Hepatic stellate cell (primary cell): ENCODE data around the gene M1AP.
"Not testable (repeated sequence)": the region's sequence is repeated elsewhere in the genome, so short reads cannot be mapped to it uniquely, and the experiment has no call there.

Source experiments
- DNase-seq: peaks from one replicate; pipeline ENCODE4 v3.0.0; 2011; ENCODE audit warnings: low spot score

The M1AP gene

GRCh38 chr2:74566076-74566753 lies 81.9 kb downstream of the M1AP start:
- DNase-seq = no peak

DNA sequence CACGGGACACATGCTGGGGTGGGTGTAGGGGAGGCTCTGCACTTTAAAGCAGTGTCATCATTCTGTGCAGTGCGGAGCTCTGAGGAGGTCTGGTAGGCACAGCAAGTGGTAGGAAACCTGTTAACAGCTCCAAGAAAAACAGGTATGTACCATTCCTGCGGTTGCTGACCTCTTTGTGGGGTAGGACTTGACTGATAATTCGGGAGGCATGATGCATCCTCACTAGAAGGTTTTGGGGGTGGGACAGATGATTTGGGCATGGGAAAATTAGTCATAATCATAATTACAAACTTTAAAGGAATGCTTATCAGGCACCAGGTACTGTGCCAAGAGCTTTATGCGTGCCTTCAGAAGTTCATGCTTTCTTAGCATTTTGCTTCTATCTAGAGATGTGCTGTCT lies 83.9 kb downstream of the M1AP start:
- DNase-seq = no peak

DNA sequence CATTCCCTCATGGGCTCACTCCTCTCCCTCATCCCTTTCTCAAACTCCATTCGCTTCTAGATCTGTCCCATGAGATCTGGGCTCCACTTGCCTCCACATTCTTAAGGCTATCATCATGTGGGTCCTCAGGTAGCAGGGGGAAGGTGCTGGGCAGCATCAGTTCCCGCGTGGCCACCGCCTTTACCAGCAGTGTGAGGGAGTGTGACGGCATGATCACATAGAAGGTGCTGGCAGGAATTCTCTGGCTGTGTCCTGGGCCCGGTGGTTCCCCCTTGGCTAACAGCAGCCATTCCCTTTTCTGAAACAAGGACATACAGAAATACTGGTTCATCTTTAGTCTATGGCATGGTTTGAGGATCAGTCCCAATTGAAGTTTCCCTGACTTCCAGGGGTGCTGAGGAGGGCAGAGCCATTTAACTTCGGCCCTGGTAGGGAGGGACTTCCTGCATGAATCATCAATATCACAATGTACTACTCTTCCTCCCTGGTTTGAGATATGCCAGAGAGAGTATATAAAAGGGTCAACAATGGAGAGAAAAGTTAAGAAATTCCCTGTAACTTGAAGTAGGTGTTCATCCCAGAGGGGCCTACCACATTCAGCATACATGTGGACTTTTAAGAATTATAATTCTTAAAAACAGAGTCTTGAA lies 85.9 kb downstream of the M1AP start:
- no peak for DNase-seq

DNA sequence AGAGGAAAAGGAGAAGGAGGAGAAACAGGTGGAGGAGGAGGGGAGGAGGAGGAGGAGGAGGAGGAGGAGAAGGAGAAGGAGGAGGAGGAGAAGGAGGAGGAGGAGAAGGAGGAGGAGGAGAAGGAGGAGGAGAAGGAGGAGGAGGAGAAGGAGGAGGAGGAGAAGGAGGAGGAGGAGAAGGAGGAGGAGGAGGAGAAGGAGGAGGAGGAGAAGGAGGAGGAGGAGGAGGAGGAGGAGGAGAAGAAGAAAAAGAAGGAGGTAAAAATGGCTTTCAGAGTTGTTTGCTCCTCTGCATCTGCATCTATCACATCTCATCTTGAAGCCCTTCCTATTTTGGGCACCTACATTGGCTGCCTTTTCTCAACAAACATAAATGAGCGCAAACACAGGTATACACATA lies 87.1 kb downstream of the M1AP start:
- DNase-seq = not testable (repeated sequence)

GRCh38 chr2:74560591-74560990 lies 87.5 kb downstream of the M1AP start:
- DNase-seq = no peak

- no peak for DNase-seq
Measured at GRCh38 chr2:74559912-74560311, 88.2 kb downstream of the M1AP start.

GRCh38 chr2:74558284-74559230 lies 89.6 kb downstream of the M1AP start:
- DNase-seq = no peak

GRCh38 chr2:74556831-74557370 lies 91.2 kb downstream of the M1AP start:
- DNase-seq = no peak

DNA sequence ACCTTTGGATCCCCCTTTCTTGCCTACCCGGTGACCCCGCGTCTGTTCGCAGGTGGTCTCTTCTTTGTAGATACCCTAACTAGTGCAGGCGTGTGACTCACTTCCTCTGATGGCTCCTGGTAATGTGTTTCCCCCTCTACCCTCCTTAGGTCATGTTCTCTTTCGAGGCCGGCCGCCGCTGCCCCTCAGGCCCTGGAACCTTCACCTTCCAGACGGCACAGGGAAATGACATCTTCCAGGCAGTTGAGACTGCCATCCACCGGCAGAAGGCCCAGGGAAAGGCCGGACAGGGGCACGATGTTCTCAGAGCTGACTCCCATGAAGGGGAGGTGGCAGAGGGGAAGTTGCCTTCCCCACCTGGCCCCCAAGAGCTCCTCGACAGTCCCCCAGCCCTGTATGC lies 92.0 kb downstream of the M1AP start:
- DNase-seq = no peak

GRCh38 chr2:74555610-74556103 lies 92.5 kb downstream of the M1AP start:
- no peak for DNase-seq

DNA sequence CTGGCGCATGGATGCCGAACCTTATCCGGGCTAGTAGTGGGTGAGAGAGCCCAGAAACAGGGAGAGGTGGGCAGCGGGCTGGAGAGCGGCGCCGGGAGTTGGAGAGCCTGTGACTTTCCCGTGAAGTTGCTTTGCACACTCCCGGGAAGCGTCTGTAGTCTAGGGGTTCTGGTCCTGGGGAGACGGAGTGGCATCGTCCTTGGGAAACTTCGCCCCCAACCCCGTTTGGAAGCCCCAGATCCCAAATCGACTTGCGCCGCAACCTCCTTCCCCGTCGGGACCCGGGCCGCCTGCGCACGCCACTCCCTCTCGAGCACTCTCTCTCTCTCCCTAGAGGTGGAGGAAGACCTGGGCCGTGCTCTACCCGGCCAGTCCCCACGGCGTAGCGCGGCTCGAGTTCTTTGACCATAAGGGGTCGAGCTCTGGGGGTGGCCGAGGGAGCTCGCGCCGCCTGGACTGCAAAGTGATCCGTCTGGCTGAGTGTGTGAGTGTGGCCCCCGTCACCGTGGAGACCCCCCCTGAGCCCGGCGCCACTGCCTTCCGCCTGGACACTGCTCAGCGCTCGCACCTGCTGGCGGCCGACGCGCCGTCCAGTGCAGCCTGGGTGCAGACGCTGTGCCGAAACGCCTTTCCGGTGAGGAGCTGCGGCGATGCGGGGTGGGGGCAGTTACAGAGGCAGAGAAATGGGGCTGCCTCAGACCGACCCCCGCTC lies 93.2 kb downstream of the M1AP start:
- peak; percentile 64 for DNase-seq

DNA sequence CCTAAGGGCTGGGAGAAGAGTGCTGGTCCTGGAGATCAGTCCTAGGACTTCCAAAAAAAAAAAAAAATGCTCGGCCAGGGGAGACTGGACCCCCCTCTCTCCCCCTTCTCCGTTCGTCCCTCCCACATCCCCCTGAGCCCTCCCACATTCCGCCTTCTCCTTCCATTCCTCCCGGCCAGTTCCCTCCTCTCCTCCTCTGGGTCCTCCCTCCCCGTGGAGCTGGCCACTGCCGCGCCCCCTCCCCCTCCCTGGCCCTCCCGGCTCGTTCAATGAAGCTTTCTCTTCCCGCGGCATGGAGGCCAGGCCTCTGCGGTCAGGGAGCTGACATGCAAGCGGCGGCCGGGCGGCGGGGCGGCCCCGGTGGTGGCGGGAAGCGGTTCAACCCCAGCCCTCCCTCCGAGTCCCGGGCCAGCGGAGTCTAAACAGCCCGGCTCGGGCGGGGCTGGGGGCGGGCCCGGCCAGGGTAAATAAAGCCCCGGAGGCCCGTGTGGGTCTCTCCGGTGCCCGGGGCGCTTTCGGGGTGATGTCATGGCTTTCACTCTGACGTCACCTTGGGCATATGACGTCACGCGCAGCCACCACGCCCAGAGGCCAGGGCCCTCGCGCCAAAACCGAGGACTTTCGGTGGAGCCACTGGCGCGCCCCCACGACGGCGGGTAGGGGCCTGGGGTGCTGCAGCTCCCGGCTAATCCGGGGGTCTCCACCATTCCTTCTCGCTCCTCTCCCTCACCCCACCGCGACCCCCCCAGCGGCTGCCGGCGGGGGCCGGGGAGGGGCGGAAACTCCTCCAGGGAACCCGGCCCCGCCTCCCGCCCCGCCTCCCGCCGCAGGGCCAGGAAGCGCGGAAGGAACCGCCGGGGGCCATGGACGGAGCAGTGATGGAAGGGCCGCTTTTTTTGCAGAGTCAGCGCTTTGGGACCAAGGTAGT lies 94.0 kb downstream of the M1AP start, which contains the start of the genes DOK1 and LOXL3:
TSS of gene DOK1 (plus strand) at position 829 of the 928 bp plus-strand sequence. CDS start at position 864, 35 bp downstream.
TSS of gene LOXL3 (minus strand) at position 51 of the 928 bp plus-strand sequence. CDS start 1,308 bp downstream, outside the sequence.
- peak; percentile 97 for DNase-seq

GRCh38 chr2:74552914-74553811 lies 95.0 kb downstream of the M1AP start:
- peak; percentile 50 for DNase-seq

GRCh38 chr2:74551942-74552913 lies 95.9 kb downstream of the M1AP start:
- DNase-seq = peak; percentile 47

DNA sequence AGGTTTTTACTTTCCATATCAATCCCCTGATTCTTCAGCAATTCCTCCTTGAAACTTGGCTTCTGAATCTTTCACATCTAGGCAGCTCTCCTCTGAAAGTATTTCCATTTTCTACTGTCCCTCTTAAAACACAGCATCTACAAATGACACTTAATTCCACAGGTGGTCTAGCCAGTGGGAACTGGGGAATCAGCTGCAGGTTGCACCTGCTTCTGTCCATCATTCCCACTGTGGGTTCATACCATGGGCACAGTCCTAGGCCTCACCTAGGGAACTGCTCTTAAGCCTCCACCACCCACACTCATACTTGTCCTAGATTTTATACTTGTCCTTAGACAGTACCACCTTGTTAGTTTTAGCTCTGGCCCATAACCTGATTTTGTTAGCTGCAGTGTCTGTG lies 96.6 kb downstream of the M1AP start:
- DNase-seq = no peak

GRCh38 chr2:74550231-74550630 lies 97.9 kb downstream of the M1AP start:
- no peak for DNase-seq

GRCh38 chr2:74548900-74549826 lies 99.0 kb downstream of the M1AP start:
- DNase-seq = peak; percentile 75
